ENCODE measurements around the gene ZNF76.

The ZNF76 gene

GRCh38 chr6:35259194-35259947, at the start of gene ZNF76:
ZNF76 (plus strand) TSS chr6:35259735; CDS start chr6:35281152, 21,417 bp downstream.
- peak; percentile 89 to 92 for DNase-seq (ENCODE audit: low read depth in 2 of 2)

- DNase-seq (ENCODE audit: low read depth in 2 of 2): no peak
These were observed 46.2 kb upstream of the ZNF76 start for GRCh38 chr6:35213298-35213791.

GRCh38 chr6:35213824-35214756, 45.4 kb upstream of the ZNF76 start, which contains the start of gene SCUBE3:
SCUBE3 (plus strand) TSS chr6:35213956; CDS start chr6:35214419, 463 bp downstream.
- DNase-seq (ENCODE audit: low read depth in 2 of 2): no peak

- DNase-seq (ENCODE audit: low read depth in 2 of 2): no peak
These were observed 44.5 kb upstream of the ZNF76 start for GRCh38 chr6:35214869-35215664.

- no peak for DNase-seq (ENCODE audit: low read depth in 2 of 2)
These were observed 43.7 kb upstream of the ZNF76 start for GRCh38 chr6:35215665-35216411.

- no peak for DNase-seq (ENCODE audit: low read depth in 2 of 2)
These were observed 43.2 kb upstream of the ZNF76 start for GRCh38 chr6:35216412-35216732.

- no peak for DNase-seq (ENCODE audit: low read depth in 2 of 2)
These were observed 42.4 kb upstream of the ZNF76 start for GRCh38 chr6:35216851-35217811.

GRCh38 chr6:35218021-35218420, 41.5 kb upstream of the ZNF76 start:
- no peak for DNase-seq (ENCODE audit: low read depth in 2 of 2)

- DNase-seq (ENCODE audit: low read depth in 2 of 2): no peak
These were observed 41.1 kb upstream of the ZNF76 start for GRCh38 chr6:35218456-35218855.

- no peak for DNase-seq (ENCODE audit: low read depth in 2 of 2)
These were observed 39.7 kb upstream of the ZNF76 start for GRCh38 chr6:35219683-35220326.

- no peak for DNase-seq (ENCODE audit: low read depth in 2 of 2)
These were observed 38.8 kb upstream of the ZNF76 start for GRCh38 chr6:35220711-35221110.

- no peak for DNase-seq (ENCODE audit: low read depth in 2 of 2)
These were observed 36.1 kb upstream of the ZNF76 start for GRCh38 chr6:35223396-35223795.

GRCh38 chr6:35224720-35225119, 34.8 kb upstream of the ZNF76 start:
- no peak for DNase-seq (ENCODE audit: low read depth in 2 of 2)

- DNase-seq (ENCODE audit: low read depth in 2 of 2): no peak
These were observed 31.1 kb upstream of the ZNF76 start for GRCh38 chr6:35228481-35228880.

- DNase-seq (ENCODE audit: low read depth in 2 of 2): no peak
These were observed 30.2 kb upstream of the ZNF76 start for GRCh38 chr6:35229304-35229703.

- no peak for DNase-seq (ENCODE audit: low read depth in 2 of 2)
These were observed 29.0 kb upstream of the ZNF76 start for GRCh38 chr6:35230498-35230897.

GRCh38 chr6:35230950-35231349, 28.6 kb upstream of the ZNF76 start:
- no peak for DNase-seq (ENCODE audit: low read depth in 2 of 2)

- no peak for DNase-seq (ENCODE audit: low read depth in 2 of 2)
These were observed 28.0 kb upstream of the ZNF76 start for GRCh38 chr6:35231563-35231962.

GRCh38 chr6:35234901-35235300, 24.6 kb upstream of the ZNF76 start:
- no peak for DNase-seq (ENCODE audit: low read depth in 2 of 2)
